HG03196 (cell line): ENCODE results near the gene CDH6.

Experiments
- ATAC-seq: cut with Tn5 transposase; IDR thresholded peaks from one replicate; pipeline ENCODE4 v1.9.1; 2021; ENCODE audit not compliant: unreplicated experiment

CDH6 gene

GRCh38 chr5:31365776-31366175, 172.3 kb downstream of the CDH6 start:
- ATAC-seq, result no peak

DNA sequence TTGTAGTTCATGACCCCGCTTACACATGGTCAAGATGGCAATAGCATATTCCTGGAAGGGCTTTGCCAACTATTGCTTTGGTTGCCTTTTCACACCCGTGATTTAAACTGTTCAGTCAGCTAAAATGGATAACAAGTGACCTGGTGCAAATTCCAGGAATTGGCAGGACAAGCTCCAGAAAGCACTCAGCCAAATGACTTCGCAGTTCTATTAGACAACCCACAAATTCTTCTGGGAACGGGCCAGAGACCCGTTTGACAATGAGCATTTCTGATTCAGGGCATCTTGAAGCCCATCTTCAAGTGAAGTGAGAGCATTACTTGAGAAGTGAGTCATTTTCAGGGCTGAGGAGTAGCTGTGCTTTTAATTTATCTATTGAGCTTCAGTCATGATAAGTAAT, 173.5 kb downstream of the CDH6 start:
- no peak for ATAC-seq

DNA sequence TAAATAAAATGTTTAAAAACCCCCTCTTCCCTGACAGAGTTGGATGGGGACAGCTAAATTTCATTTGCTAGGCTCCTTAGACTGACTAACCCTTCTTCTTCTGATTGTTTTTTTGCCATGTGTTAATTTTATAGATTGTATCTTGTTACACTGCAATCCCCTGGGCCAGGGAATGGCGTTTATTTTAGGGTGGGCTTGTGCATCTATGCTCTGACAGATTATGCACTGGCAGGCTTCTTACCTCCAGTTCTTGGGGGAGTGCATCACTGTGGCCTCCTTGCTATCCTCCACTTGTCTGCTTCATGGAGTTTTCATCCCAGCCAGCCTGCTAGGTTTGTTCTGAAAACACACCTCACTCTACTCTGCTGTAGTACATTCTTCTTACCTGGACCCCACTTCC, 178.6 kb downstream of the CDH6 start:
- ATAC-seq, result no peak

- ATAC-seq, result no peak
Observed at GRCh38 chr5:31375999-31376720, 182.7 kb downstream of the CDH6 start.

- ATAC-seq, result no peak
Observed at GRCh38 chr5:31377274-31377946, 183.9 kb downstream of the CDH6 start.

DNA sequence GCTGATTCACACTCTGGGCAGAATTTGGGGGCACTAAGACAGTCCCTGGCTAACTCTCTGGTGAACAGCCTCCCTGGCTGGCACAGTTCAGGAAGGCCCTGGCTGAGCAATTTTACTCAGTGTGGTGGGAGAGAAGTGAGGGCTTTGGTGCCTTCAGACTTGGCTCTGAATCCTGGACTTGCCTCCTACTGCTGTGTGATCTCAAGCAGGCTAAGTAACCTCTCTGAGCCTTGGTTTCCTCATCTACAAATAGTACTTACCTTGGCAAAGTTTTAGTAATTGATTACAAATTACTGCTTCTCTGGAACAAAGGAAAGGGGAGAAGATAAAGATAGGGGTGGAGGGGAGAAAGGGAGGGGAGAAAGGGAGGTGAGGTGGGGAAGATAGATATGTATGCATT, 184.7 kb downstream of the CDH6 start:
- no peak for ATAC-seq
